Lung microvascular endothelial cell (primary cell): ENCODE measurements around the gene GATAD2A. TPM values are rescaled to one million over a fixed set of nuclear protein-coding genes. Genes with fewer than 3 reads are reported as not detected.
"Not testable (repeated sequence)": the region's sequence is repeated elsewhere in the genome, so short reads cannot be mapped to it uniquely, and the experiment has no call there.

Experiments
- DNase-seq, 2 donors: peaks; one replicate each; pipeline versions ENCODE4 v3.0.0 to v3.0.0-alpha.2; 2010; ENCODE audit warnings: low read depth in 2 of 2
- total RNA-seq: library from RNA; depleted of rRNA; stranded (reverse); fragments of >200 nt; gene quantifications from 2 replicates; pipeline ENCODE4 v1.2.1, GENCODE V29; 2014

The GATAD2A gene
- total RNA-seq, 1 donor from 2014 or later: 37.5 TPM

DNA sequence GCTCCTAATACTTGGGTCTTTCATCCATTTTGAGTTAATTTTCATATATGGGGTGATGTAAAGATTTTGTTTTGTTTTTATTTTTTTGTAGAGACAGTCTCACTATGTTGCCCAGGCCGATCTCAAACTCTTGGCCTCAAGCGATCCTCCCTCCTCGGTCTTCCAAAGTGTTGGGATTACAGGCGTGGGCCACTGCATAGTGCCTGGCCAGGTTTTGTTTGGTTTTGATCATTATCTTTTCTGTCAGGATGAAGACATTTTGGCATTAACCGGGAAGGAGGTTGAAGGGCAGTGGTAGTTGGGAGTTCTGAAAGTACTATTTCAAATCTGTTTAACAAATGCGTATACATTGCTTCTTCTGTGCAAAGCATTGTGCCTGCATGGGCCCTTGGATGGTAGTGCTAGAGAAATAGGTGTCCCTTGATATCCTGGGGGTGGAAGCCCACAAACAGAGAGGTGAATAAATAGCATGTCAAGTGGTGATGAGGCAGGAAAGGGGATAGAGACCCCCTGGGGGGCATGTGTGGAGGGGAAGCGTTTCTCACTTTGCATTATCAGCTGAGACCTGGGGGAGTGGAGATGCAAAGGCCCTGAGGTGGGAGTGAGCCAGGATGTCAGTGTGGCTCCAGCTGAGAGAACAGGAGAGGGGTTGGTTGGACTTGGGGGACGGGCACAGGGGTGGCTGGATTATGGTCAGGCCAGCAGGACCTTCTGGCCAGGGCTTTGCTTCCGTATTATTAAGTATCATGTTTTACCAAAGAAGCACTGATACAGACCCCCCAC is 41.4 kb downstream of the GATAD2A start:
- DNase-seq: no peak

- DNase-seq: no peak
Observed at GRCh38 chr19:19447536-19448237, 42.2 kb downstream of the GATAD2A start.

GRCh38 chr19:19448238-19448544 is 42.7 kb downstream of the GATAD2A start:
- DNase-seq: no peak

DNA sequence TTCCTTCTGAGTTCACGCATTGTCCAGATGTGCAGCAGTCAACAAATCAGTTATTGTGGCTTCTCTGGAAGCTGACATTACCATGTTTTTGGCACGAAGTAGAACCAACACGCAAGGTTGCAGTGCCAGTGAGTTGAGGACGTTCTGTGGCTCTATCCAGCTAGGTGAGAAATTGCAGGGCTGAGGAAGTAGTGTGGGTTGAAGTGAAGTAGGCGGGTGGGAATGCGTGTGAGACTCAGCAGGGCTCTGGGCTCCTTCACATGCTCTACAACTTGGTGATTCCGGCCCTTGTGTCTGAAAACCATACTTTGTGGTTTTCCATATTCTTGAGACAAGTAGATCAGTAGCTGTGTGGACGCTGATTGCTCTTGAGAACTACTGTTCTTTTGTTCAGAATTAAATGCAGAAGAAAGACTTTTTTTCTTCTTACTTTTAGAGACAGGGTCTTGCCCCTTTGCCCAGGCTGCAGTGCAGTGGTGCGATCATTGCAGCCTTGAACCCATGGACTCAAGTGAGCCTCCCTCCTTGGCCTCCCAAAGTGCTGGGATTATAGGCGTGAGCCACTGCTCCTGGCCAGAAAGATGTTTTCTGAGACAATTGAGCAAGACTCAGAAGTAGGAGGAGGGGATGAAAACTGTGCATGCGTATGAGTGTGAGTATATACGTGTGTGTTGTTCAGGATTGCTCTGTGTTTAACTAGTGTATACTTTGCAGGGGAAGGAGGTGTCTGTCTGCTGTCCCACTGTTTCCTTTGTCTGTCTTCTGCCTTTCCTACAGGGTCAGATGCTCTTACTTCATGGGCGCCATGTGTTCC is 46.2 kb downstream of the GATAD2A start:
- no peak for DNase-seq

GRCh38 chr19:19452243-19453124 is 47.0 kb downstream of the GATAD2A start:
- peak; percentile 52 to 78 for DNase-seq

- no peak for DNase-seq
Observed at GRCh38 chr19:19453125-19453454, 47.6 kb downstream of the GATAD2A start.

DNA sequence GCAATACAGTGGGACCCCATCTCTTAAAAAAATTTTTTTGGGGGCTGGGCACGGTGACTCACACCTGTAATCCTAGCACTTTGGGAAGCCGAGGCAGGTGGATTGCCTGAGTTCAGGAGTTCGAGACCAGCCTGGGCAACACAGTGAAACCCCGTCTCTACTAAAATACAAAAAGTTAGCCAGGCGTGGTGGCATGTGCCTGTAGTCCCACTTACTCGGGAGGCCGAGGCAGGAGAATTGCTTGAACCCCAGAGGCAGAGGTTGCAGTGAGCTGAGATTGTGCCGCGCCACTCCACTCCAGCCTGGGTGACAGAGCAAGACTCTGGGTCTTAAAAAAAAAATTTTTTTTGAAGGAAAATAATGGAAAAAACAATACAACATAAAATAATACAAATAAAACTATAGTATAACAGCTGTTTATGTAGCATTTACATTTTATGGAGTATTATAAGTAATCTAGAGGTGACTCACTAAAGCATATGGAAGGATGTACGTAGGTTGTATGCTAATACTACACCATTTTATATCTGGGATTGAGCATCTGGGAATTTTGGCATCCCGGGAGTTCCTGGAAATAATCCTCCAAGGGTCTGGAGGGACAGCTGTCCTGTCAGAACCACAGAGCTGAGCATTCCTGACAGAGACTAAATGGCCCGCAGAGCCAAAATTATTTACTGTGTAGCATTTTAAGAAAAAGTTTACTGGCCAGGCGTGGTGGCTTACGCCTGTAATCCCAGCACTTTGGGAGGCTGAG is 49.9 kb downstream of the GATAD2A start:
- not testable (repeated sequence) for DNase-seq

- no peak for DNase-seq
Observed at GRCh38 chr19:19457671-19458070, 52.2 kb downstream of the GATAD2A start.

- DNase-seq: no peak
Observed at GRCh38 chr19:19458110-19458816, 52.8 kb downstream of the GATAD2A start.

GRCh38 chr19:19459073-19459472 is 53.6 kb downstream of the GATAD2A start:
- peak in 1 of 2 donors; percentile 44 for DNase-seq

GRCh38 chr19:19459707-19460251 is 54.3 kb downstream of the GATAD2A start:
- peak; percentile 43 to 91 for DNase-seq

DNA sequence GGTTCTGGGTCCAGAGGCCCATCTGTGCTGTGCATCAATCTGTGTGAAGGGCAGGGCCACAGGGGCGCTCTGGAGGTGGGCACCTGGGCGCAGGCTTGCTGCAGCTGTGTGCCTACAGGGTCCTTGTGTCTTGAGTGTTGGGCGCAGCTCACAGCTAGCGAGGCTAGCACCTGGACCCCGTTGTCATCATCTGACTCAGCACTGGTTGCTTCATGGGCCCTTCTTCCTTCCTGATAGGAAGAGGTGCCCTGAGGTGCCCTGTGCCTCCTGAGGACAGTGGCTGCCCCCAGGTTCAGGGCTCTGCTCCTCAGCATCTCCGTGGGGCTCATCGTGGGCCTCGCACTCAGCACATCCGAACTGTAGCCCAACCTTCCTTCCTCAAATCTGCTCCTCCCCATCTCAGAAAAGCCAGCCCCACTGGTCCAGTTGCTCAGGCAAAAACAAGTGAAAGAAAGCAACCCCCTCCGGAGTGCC is 54.8 kb downstream of the GATAD2A start:
- peak in 1 of 2 donors; percentile 31 for DNase-seq

- peak; percentile 49 to 64 for DNase-seq
Observed at GRCh38 chr19:19460761-19461265, 55.3 kb downstream of the GATAD2A start.

GRCh38 chr19:19461306-19461670 is 55.8 kb downstream of the GATAD2A start:
- no peak for DNase-seq

- DNase-seq: peak; percentile 57 to 67
Observed at GRCh38 chr19:19461671-19462622, 56.5 kb downstream of the GATAD2A start.

DNA sequence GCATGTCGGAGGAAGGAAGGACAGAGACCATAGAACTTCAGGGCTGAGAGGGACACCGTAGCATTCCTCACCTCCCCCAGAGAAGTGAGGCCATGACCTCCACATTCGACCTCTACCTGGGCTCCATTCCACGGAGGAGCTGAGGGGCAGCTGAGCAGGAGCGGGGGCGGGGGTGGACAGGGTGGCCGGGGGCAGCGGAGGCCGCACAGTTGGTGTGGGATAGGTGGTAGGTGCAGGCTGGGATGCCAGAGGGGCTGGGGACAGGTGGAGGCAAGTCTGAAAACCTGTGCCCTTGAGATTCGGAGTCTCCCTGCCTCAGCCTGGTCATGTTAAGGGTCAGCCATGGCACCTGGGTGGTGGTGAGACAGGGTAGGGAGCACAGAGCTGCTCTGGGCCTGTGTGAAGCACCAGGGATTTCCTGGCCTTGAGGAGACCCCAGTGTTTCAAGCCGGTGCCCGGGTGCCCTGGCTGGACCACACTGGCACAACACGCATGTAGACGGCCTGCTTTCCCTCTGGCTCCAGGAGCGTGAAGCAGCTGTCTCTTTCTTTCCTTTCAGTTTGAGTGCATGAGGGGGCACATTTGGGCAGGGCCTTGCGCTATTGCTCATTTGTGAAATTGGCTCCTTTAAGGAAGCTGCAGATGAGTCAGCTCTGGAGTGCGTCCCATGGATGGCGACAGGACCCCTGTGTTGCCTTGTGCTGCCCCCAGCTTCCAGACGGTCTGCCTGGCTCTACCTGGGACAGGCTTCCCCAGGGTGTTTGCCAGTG is 58.1 kb downstream of the GATAD2A start:
- DNase-seq: peak in 1 of 2 donors; percentile 76

DNA sequence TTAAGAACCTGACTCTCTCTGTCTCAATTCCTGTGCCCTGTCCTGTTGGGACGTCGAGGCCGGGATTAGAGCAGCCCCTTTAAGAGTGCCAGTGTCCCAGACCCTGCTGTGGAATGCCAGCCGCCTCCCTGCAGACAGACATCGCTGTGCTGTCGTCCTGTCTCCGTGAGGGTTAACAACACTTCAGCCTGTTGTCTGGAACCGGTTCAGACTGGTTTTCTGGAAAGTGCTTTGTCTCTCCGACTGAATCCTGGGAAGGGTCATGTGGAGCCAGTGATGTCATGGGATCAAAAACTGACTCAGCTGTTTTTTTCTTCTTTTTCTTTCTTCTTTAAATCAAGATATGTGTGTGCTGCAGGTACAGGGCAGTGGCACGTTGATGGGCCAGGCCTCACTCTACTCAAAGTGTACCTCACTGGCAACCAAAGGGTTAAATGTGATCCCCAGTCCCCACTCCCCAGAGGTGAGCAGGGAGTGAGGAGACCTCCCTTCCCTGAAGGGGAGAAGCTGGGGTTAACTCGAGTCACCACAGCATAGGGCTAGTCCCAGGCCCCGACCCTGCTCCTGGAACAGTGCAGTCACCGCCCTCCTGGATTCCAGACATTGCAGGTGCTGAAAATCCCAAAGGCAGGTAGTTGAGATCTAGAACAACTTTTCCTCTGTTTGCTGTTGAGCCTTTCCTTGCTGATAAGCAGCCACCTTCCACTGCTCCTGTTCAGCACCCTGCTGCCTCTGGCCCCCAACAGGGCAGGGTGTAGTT is 59.0 kb downstream of the GATAD2A start:
- peak; percentile 67 to 75 for DNase-seq
